HepG2 (cell line): ENCODE data around the gene S100A16. TPM values are rescaled to one million over a fixed set of nuclear protein-coding genes. Genes with fewer than 3 reads are reported as not detected.
A peak's percentile ranks its signal among the peaks of the same experiment; 100 is the strongest.

Experiments used
- ARHGAP35 ChIP-seq: sonication (generic); formaldehyde crosslinking; IDR thresholded peaks from 2 replicates; pipeline ENCODE4 v1.9.0; 2022; ENCODE audit warnings: mild to moderate bottlenecking, inconsistent platforms, moderate library complexity, missing genetic modification reagents, borderline replicate concordance
- ATF1 ChIP-seq: IDR thresholded peaks from 2 replicates; pipeline ENCODE4 v1.6.1; 2016; ENCODE audit warnings: mild to moderate bottlenecking, control low read depth
- ATF7 ChIP-seq, 2 experiments: fragments of 450-650 bp in 1 of 2; sonication (generic) in 1 of 2; formaldehyde crosslinking in 1 of 2; IDR thresholded peaks; 2 replicates each; pipeline versions ENCODE4 v1.4.0 to v1.6.1; 2016 to 2020; ENCODE audit warnings: antibody characterized with exemption in 1 of 2, mild to moderate bottlenecking in 1 of 2, missing genetic modification reagents in 1 of 2
- GLI4 ChIP-seq: sonication (generic); formaldehyde crosslinking; IDR thresholded peaks from 2 replicates; pipeline ENCODE4 v1.5.1; 2020; ENCODE audit warnings: missing genetic modification reagents, mild to moderate bottlenecking, moderate library complexity, borderline replicate concordance
- ISX ChIP-seq: sonication (generic); formaldehyde crosslinking; conservative IDR thresholded peaks from 2 replicates; pipeline ENCODE4 v1.5.0; 2020; ENCODE audit warnings: missing genetic modification reagents
- PTBP1 ChIP-seq: fragments of 200-400 bp; formaldehyde crosslinking; IDR thresholded peaks from 2 replicates; pipeline ENCODE4 v1.6.1; 2018; ENCODE audit warnings: low read length, low read depth; ENCODE audit not compliant: poor library complexity, severe bottlenecking
- ZNF138 ChIP-seq: sonication (generic); formaldehyde crosslinking; IDR thresholded peaks from 2 replicates; pipeline ENCODE4 v1.5.0; 2020; ENCODE audit warnings: mild to moderate bottlenecking, low read depth, missing genetic modification reagents
- ZNF33A ChIP-seq: sonication (generic); formaldehyde crosslinking; IDR thresholded peaks from 2 replicates; pipeline ENCODE4 v1.5.1; 2020; ENCODE audit warnings: missing genetic modification reagents, mild to moderate bottlenecking, moderate library complexity, borderline replicate concordance
- ZNF777 ChIP-seq: sonication (generic); formaldehyde crosslinking; IDR thresholded peaks from 2 replicates; pipeline ENCODE4 v1.4.0; 2020; ENCODE audit warnings: missing genetic modification reagents
- ZSCAN22 ChIP-seq: sonication (generic); formaldehyde crosslinking; IDR thresholded peaks from 2 replicates; pipeline ENCODE4 v1.4.0; 2020; ENCODE audit warnings: mild to moderate bottlenecking, missing genetic modification reagents
- polyA plus RNA-seq, 8 experiments: library from polyadenylated mRNA; depleted of rRNA in 3 of 8; stranded (reverse) in 7 of 8; unstranded in 1 of 8; fragments of >200 nt; fragmentation: Illumina TruSeq in 4 of 8; extraction: Trizol in 4 of 8; gene quantifications; 2 replicates each; pipeline versions ENCODE4 v1.2.1 to v1.2.3, GENCODE V29; 2011 to 2016; ENCODE audit warnings: low read depth in 4 of 8, missing spikeins in 1 of 8, mixed read lengths in 1 of 8; ENCODE audit not compliant: insufficient read depth in 1 of 8
- total RNA-seq, 5 experiments: library from RNA; depleted of rRNA; stranded (reverse); fragments of >200 nt; fragmentation: Illumina TruSeq; extraction: Trizol; gene quantifications; 2 replicates each; pipeline ENCODE4 v1.2.3, GENCODE V29; 2016; ENCODE audit warnings: low read depth in 1 of 5
- TF ChIP-seq, protein P1 (sequence below): sonication (generic); formaldehyde crosslinking; IDR thresholded peaks from 2 replicates; pipeline ENCODE4 v1.4.0; 2020; ENCODE audit warnings: mild to moderate bottlenecking, missing genetic modification reagents
- TF ChIP-seq, protein P2 (sequence below): IDR thresholded peaks from 2 replicates; pipeline ENCODE4 v1.4.0; 2020; ENCODE audit warnings: mild to moderate bottlenecking, missing genetic modification reagents
- TF ChIP-seq, protein P3 (sequence below): IDR thresholded peaks from 2 replicates; pipeline ENCODE4 v1.6.1; 2018; ENCODE audit warnings: missing genetic modification reagents, mild to moderate bottlenecking, missing compliant biosample characterization
- TF ChIP-seq, protein P4 (sequence below): sonication (generic); formaldehyde crosslinking; IDR thresholded peaks from 2 replicates; pipeline ENCODE4 v1.4.0; 2020; ENCODE audit warnings: missing genetic modification reagents; ENCODE audit errors: not compliant biosample characterization

Gene S100A16
- total and polyA plus RNA-seq, 2 of the 13 experiments (the other 11 are each of a cell fraction or from before 2014, with no cell fraction given), result 46.0 to 195 TPM

- TF ChIP-seq, protein P1, sequence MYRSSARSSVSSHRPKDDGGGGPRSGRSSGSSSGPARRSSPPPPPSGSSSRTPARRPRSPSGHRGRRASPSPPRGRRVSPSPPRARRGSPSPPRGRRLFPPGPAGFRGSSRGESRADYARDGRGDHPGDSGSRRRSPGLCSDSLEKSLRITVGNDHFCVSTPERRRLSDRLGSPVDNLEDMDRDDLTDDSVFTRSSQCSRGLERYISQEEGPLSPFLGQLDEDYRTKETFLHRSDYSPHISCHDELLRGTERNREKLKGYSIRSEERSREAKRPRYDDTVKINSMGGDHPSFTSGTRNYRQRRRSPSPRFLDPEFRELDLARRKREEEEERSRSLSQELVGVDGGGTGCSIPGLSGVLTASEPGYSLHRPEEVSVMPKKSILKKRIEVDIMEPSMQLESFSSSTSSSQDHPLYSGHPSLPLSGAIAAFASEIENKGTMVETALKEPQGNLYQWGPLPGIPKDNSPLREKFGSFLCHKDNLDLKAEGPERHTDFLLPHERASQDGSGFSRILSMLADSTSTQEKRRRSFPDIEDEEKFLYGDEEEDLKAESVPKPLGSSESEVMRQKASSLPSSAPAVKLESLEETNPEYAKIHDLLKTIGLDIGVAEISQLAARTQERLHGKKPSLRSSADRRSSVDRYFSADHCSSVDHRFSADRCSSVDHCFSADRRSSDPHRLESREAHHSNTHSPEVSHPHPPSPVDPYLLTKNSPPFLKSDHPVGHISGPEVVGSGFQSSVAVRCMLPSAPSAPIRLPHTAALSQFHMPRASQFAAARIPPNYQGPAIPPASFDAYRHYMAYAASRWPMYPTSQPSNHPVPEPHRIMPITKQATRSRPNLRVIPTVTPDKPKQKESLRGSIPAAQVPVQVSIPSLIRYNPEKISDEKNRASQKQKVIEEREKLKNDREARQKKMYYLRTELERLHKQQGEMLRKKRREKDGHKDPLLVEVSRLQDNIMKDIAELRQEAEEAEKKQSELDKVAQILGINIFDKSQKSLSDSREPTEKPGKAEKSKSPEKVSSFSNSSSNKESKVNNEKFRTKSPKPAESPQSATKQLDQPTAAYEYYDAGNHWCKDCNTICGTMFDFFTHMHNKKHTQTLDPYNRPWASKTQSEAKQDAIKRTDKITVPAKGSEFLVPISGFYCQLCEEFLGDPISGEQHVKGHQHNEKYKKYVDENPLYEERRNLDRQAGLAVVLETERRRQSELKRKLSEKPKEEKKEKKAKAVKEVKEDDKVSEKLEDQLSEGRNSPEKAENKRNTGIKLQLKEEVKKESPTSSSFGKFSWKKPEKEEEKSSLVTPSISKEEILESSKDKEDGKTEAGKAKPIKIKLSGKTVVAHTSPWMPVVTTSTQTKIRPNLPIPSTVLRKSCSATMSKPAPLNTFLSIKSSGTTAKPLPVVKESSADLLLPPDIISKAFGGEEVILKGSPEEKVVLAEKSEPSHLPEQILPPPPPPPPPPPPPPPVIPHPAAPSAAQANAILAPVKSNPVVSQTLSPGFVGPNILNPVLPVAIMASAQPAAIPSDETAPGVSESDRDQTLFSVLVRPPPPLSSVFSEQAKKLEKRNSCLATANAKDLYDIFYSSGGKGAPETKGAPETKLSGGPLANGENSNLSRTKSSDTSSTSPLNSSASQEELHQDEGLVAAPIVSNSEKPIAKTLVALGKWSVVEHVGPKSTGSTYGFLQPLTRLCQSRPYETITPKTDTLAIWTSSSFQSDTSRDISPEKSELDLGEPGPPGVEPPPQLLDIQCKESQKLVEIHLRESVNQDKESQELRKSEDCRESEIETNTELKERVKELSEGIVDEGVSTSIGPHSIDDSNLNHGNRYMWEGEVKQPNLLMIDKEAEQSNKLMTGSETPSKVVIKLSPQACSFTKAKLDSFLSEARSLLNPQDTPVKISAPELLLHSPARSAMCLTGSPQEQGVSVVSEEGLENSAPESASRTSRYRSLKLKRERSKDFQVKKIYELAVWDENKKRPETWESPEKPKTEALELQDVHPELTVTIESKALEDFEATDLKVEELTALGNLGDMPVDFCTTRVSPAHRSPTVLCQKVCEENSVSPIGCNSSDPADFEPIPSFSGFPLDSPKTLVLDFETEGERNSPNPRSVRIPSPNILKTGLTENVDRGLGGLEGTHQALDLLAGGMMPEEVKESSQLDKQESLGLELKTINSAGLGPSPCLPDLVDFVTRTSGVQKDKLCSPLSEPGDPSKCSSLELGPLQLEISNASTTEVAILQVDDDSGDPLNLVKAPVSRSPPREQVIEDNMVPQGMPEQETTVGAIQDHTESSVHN (CRISPR knock-in tag), result no peak
- TF ChIP-seq ZNF138 (CRISPR knock-in tag) (no peak; the same call in 1 of the 2 replicates), PTBP1 (no peak), ZSCAN22 (no peak), ARHGAP35 (CRISPR knock-in tag) (no peak), ATF7 (IDR thresholded peaks at IDR 0.05) (no peak), ATF7 (CRISPR knock-in tag; IDR thresholded peaks at IDR 0.05) (no peak), ZNF33A (CRISPR knock-in tag) (no peak), ZNF777 (no peak), ISX (no peak), GLI4 (CRISPR knock-in tag) (no peak), ATF1 (CRISPR knock-in tag) (no peak)
- TF ChIP-seq, protein P2, sequence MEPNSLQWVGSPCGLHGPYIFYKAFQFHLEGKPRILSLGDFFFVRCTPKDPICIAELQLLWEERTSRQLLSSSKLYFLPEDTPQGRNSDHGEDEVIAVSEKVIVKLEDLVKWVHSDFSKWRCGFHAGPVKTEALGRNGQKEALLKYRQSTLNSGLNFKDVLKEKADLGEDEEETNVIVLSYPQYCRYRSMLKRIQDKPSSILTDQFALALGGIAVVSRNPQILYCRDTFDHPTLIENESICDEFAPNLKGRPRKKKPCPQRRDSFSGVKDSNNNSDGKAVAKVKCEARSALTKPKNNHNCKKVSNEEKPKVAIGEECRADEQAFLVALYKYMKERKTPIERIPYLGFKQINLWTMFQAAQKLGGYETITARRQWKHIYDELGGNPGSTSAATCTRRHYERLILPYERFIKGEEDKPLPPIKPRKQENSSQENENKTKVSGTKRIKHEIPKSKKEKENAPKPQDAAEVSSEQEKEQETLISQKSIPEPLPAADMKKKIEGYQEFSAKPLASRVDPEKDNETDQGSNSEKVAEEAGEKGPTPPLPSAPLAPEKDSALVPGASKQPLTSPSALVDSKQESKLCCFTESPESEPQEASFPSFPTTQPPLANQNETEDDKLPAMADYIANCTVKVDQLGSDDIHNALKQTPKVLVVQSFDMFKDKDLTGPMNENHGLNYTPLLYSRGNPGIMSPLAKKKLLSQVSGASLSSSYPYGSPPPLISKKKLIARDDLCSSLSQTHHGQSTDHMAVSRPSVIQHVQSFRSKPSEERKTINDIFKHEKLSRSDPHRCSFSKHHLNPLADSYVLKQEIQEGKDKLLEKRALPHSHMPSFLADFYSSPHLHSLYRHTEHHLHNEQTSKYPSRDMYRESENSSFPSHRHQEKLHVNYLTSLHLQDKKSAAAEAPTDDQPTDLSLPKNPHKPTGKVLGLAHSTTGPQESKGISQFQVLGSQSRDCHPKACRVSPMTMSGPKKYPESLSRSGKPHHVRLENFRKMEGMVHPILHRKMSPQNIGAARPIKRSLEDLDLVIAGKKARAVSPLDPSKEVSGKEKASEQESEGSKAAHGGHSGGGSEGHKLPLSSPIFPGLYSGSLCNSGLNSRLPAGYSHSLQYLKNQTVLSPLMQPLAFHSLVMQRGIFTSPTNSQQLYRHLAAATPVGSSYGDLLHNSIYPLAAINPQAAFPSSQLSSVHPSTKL (CRISPR knock-in tag), result no peak
- TF ChIP-seq, protein P3, sequence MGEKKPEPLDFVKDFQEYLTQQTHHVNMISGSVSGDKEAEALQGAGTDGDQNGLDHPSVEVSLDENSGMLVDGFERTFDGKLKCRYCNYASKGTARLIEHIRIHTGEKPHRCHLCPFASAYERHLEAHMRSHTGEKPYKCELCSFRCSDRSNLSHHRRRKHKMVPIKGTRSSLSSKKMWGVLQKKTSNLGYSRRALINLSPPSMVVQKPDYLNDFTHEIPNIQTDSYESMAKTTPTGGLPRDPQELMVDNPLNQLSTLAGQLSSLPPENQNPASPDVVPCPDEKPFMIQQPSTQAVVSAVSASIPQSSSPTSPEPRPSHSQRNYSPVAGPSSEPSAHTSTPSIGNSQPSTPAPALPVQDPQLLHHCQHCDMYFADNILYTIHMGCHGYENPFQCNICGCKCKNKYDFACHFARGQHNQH (CRISPR knock-in tag), result peak; percentile 15; the same call in 1 of the 2 replicates
- TF ChIP-seq, protein P4, sequence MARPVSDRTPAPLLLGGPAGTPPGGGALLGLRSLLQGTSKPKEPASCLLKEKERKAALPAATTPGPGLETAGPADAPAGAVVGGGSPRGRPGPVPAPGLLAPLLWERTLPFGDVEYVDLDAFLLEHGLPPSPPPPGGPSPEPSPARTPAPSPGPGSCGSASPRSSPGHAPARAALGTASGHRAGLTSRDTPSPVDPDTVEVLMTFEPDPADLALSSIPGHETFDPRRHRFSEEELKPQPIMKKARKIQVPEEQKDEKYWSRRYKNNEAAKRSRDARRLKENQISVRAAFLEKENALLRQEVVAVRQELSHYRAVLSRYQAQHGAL, result no peak
These were observed 14.2 kb upstream of the S100A16 start, which contains the start of gene S100A13 (continued) for GRCh38 chr1:153626904-153627714.
